ENCODE data around the gene TIGD6. TPM values are rescaled to one million over a fixed set of nuclear protein-coding genes. Genes with fewer than 3 reads are reported as not detected.

TIGD6 gene
- total RNA-seq, 4 donors from 2014 or later = 1.2 to 4.5 (median 2.7) TPM

DNA sequence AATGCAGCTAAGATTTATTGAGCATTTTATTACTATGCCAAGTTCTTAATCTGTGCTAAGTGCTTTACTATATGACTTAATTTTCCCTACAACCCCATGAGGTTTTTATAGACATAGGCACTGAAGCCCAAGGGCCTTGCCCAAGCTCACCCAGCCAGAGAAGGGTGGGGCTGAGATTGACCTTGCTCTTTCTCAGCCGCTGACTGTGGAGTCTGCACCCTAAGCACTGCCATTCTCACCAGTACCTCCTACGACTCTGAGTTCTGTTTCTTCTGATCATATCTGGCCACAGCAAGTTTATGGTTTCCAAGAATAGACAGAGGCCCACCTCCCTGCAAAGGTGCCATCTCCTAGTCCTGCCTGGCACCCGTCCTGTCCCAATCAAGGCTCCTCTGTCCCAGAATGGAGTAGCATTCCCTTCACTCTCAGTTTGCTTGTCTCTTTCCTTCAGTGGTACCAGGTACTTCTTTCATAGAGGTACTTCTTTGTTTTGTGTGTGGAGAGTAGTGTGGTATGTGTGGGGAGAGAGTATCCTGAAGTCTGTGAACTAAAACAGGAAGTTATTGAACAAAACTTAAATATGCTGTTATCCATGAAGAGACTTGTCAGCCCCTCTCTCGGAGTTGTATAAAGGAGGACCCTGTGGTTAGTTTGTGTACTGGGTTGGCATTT, 43.3 kb upstream of the TIGD6 start:
- H3K9me3 ChIP-seq = no peaks in the 10 kb centered on the region
- peak in 2 of 3 donors; percentile 67 to 70 for DNase-seq
- TF ChIP-seq, protein P1, sequence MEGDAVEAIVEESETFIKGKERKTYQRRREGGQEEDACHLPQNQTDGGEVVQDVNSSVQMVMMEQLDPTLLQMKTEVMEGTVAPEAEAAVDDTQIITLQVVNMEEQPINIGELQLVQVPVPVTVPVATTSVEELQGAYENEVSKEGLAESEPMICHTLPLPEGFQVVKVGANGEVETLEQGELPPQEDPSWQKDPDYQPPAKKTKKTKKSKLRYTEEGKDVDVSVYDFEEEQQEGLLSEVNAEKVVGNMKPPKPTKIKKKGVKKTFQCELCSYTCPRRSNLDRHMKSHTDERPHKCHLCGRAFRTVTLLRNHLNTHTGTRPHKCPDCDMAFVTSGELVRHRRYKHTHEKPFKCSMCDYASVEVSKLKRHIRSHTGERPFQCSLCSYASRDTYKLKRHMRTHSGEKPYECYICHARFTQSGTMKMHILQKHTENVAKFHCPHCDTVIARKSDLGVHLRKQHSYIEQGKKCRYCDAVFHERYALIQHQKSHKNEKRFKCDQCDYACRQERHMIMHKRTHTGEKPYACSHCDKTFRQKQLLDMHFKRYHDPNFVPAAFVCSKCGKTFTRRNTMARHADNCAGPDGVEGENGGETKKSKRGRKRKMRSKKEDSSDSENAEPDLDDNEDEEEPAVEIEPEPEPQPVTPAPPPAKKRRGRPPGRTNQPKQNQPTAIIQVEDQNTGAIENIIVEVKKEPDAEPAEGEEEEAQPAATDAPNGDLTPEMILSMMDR (IDR thresholded peaks at IDR 0.05) = no peak
- TF ChIP-seq POLR2A (IDR thresholded peaks at IDR 0.05) = no peak
- no peaks in the 10 kb centered on the region for H3K27me3 ChIP-seq
- no peak overlapping the region for H3K4me3 ChIP-seq
- peak overlapping the region in 2 of 4 donors; percentile 31 to 40 for H3K27ac ChIP-seq
- peaks cover 0 to 91% (median 0%) of the 10 kb centered on the region in 3 donors for H3K36me3 ChIP-seq
- peaks cover 0 to 17% (median 3%) of the 10 kb centered on the region in 4 donors for H3K4me1 ChIP-seq

DNA sequence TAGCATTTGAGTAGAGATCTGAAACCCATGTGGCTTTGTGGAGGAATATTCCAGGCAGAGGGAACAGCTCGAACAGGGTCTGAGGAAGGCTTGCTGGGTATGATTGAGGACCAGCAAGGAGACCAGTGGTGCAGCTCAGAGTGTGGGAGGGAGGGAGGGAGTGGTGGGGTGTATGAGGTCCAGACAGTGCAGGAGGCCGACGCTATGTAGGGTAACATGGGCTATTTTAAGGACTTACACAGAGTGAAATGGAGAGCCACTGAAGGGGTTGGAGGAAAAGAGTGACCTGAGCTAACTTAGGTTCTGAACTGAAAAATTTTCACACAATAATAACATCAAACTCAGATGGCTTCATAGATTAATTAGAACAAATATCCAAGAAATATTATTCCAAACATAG, 42.0 kb upstream of the TIGD6 start:
- H3K36me3 ChIP-seq = peaks cover 0 to 91% (median 0%) of the 10 kb centered on the region in 3 donors
- DNase-seq = no peak
- TF ChIP-seq, protein P1 (IDR thresholded peaks at IDR 0.05) = no peak
- no peak for TF ChIP-seq POLR2A (IDR thresholded peaks at IDR 0.05)
- no peaks in the 10 kb centered on the region for H3K9me3 ChIP-seq
- no peak overlapping the region for H3K4me3 ChIP-seq
- H3K27me3 ChIP-seq = no peaks in the 10 kb centered on the region
- peaks cover 0 to 17% (median 3%) of the 10 kb centered on the region in 4 donors for H3K4me1 ChIP-seq
- H3K27ac ChIP-seq = no peak overlapping the region

DNA sequence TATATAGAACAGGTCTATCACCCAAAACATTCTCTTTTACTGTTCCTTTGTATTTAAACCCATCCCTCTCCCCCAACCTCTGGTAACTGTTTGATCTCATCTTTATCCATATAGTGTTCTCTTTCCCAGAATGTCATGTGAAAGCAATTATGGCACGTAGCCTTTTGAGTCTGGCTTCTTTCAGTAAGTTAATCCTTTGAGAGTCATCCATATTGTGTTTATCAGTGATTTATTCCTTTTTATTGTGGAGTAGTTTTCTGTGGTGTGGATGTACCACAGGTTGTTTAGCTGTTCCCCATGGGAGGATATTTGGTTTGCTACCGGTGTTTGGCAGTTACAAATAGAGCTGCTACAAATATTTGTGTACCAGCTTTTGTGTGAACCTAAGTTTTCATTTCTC, 38.1 kb upstream of the TIGD6 start:
- no peaks in the 10 kb centered on the region for H3K9me3 ChIP-seq
- H3K4me3 ChIP-seq = no peak overlapping the region
- TF ChIP-seq, protein P1 (IDR thresholded peaks at IDR 0.05) = no peak
- no peak for TF ChIP-seq POLR2A (IDR thresholded peaks at IDR 0.05)
- no peak for DNase-seq
- peaks cover 0 to 7% (median under 1%) of the 10 kb centered on the region in 4 donors for H3K4me1 ChIP-seq
- H3K36me3 ChIP-seq = peaks cover 0 to 100% (median 0%) of the 10 kb centered on the region in 3 donors
- H3K27me3 ChIP-seq = no peaks in the 10 kb centered on the region
- H3K27ac ChIP-seq = no peak overlapping the region

DNA sequence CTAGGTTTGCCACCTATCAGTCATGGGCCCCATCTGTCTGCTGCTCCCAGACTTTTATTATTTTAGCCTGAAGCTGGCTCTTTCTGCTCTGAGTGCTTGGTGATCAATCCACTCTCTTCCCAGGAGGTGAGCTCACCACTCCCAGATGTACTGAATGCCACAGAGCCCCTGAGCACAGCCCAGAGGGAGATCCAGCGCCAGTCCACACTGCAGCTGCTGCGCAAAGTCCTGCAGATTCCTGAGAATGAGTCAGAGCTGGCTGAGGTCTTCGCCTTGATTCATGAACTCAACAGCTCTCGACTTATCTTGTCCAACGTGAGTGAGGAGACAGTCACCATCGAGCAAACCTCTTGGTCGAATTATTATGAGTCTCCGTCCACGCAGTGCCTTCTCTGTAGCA, 36.1 kb upstream of the TIGD6 start:
- Histone ChIP-seq H3K9me3 (no peaks in the 10 kb centered on the region), H3K27ac (no peak overlapping the region), H3K27me3 (no peaks in the 10 kb centered on the region), H3K4me3 (no peak overlapping the region), H3K4me1 (no peaks in the 10 kb centered on the region), H3K36me3 (peaks cover 0 to 100% (median 0%) of the 10 kb centered on the region in 3 donors)
- TF ChIP-seq POLR2A (IDR thresholded peaks at IDR 0.05) = no peak
- TF ChIP-seq, protein P1 (IDR thresholded peaks at IDR 0.05) = no peak
- no peak for DNase-seq

DNA sequence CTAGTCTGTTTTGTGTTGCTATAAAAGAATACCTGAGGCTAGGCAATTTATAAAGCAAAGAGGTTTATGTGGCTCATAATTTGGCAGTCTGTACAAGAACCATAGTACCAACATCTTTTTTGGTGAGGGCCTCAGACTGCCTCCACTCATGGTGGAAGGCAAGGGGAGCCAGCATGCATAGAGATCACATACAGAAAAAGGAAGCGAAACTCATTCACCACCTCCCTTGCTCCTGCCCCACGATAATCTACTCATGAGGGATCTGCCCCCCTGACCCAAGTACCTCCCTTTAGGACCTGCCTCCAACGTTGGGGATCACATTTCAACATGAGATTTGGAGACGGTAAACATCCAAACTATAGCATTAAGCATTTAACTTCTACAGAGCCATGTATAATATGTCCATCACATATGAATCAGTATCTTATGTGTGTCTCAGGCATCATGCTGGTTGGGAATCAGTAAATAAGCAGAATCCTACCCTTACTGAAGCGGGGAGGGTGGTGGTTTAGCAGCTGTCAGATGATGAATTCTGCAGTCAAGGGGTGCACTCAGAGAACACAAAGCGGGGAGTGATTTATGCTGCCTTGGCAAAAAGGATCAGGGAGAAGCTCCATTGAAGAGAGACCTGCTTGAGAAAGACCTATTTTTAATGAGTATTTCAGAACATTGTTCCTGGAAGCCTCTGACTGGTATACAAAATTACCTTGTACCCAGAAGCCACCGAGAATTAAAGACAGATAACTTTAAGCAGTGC, 34.9 kb upstream of the TIGD6 start:
- TF ChIP-seq, protein P1 (IDR thresholded peaks at IDR 0.05) = no peak
- no peak for TF ChIP-seq POLR2A (IDR thresholded peaks at IDR 0.05)
- Histone ChIP-seq H3K36me3 (peaks cover 0 to 100% (median 0%) of the 10 kb centered on the region in 3 donors), H3K4me1 (no peaks in the 10 kb centered on the region), H3K4me3 (no peak overlapping the region), H3K9me3 (no peaks in the 10 kb centered on the region), H3K27me3 (no peaks in the 10 kb centered on the region), H3K27ac (no peak overlapping the region)
- no peak for DNase-seq
